HepG2 (cell line): ENCODE results near the gene CASKIN2. TPM values are rescaled to one million over a fixed set of nuclear protein-coding genes. Genes with fewer than 3 reads are reported as not detected.

Source experiments
- ATAC-seq: fragments of 200-7000 bp; cut with Tn5 transposase; 3 replicates; pipeline ENCODE4 v1.9.1; 2020; ENCODE audit warnings: mild to moderate bottlenecking, moderate library complexity
- BruUV-seq: library from RNA; stranded (reverse); fragments of 400-500 nt; replicated peaks from 2 replicates; lab custom pipeline; 2021; lab: Mats Ljungman, UMichigan
- CTCF ChIA-PET: fragments of 300-600 bp; formaldehyde crosslinking; extraction: SDS; loops from one replicate; lab custom pipeline; 2021; ENCODE audit warnings: low total read pairs, inconsistent platforms, low intra/inter-chr PET ratio; lab: Yijun Ruan, JAX
- POLR2A ChIA-PET: fragments of 350-600 bp; sonication (Branson Sonifier 250); formaldehyde crosslinking; loops from one replicate; lab custom pipeline; 2020; ENCODE audit warnings: antibody characterized with exemption, inconsistent platforms; lab: Yijun Ruan, JAX
- DNase-seq: peaks from one replicate; pipeline ENCODE4 v3.0.0-alpha.2; 2015; ENCODE audit warnings: low spot score
- FAIRE-seq: peaks from 3 replicates; lab custom pipeline; 2011; peaks lifted over from hg19 to GRCh38; lab: Jason Lieb, UNC
- H2AFZ ChIP-seq: one replicate; pipeline ENCODE4 v1.6.1; 2011; ENCODE audit warnings: low read length, inconsistent platforms
- H3K27ac ChIP-seq: fragments of 300-600 bp; 3 replicates; pipeline ENCODE4 v1.8.0; 2011; ENCODE audit warnings: mixed run types, mild to moderate bottlenecking, mixed read lengths, low read length, inconsistent platforms; ENCODE audit not compliant: insufficient read depth; ENCODE audit errors: extremely low read length
- H3K27me3 ChIP-seq, 2 experiments: fragments of 200-600 bp in 1 of 2; 2 replicates in 1 of 2; 3 replicates in 1 of 2; pipeline versions ENCODE4 v1.6.0 to v1.8.0; 2011; ENCODE audit warnings: low read length in 2 of 2, mild to moderate bottlenecking in 2 of 2, moderate library complexity in 2 of 2, inconsistent platforms in 1 of 2; ENCODE audit not compliant: insufficient read depth in 2 of 2, control insufficient read depth in 1 of 2
- H3K36me3 ChIP-seq, 2 experiments: fragments of 200-600 bp in 1 of 2; replicated peaks in 1 of 2; 2 replicates in 1 of 2; 3 replicates in 1 of 2; pipeline versions ENCODE4 v1.5.1 to v1.8.0; 2011; ENCODE audit warnings: low read length in 2 of 2, inconsistent platforms in 1 of 2; ENCODE audit not compliant: insufficient read depth in 2 of 2, control insufficient read depth in 1 of 2
- H3K4me1 ChIP-seq: 2 replicates; pipeline ENCODE4 v1.5.1; 2012; ENCODE audit warnings: low read length, inconsistent platforms; ENCODE audit not compliant: insufficient read depth
- H3K4me2 ChIP-seq: 2 replicates; pipeline ENCODE4 v1.6.0; 2011; ENCODE audit warnings: low read depth, low read length, inconsistent platforms
- H3K4me3 ChIP-seq, 3 experiments: fragments of 200-600 bp in 1 of 3; sonication (generic), shearing (Covaris generic) in 1 of 3; replicated peaks in 1 of 3; 2 replicates each; pipeline ENCODE4 v1.5.1; 2011 to 2016; ENCODE audit warnings: low read length in 3 of 3, inconsistent platforms in 2 of 3, low read depth in 2 of 3, mild to moderate bottlenecking in 2 of 3, control low read depth in 1 of 3, mixed read lengths in 1 of 3; ENCODE audit not compliant: insufficient read depth in 1 of 3
- H3K79me2 ChIP-seq: one replicate; pipeline ENCODE4 v1.6.1; 2011; ENCODE audit warnings: low read length, inconsistent platforms; ENCODE audit not compliant: insufficient read depth
- H3K9ac ChIP-seq: 2 replicates; pipeline ENCODE4 v1.6.0; 2011; ENCODE audit warnings: mild to moderate bottlenecking, low read depth, low read length, inconsistent platforms; ENCODE audit not compliant: insufficient read depth
- H3K9me3 ChIP-seq: 2 replicates; pipeline ENCODE4 v1.5.1; 2012; ENCODE audit warnings: mild to moderate bottlenecking, low read length
- H4K20me1 ChIP-seq: 2 replicates; pipeline ENCODE4 v1.6.0; 2011; ENCODE audit warnings: inconsistent platforms, mild to moderate bottlenecking, low read length, moderate library complexity; ENCODE audit not compliant: insufficient read depth
- ARNT ChIP-seq: fragments of 450-650 bp; IDR thresholded peaks from 2 replicates; pipeline ENCODE4 v1.6.1; 2017
- HNRNPK ChIP-seq: fragments of 200-400 bp; formaldehyde crosslinking; IDR thresholded peaks from 2 replicates; pipeline ENCODE4 v1.6.1; 2018; ENCODE audit warnings: low read length, low read depth, moderate library complexity, mild to moderate bottlenecking; ENCODE audit not compliant: poor library complexity, severe bottlenecking
- ISL2 ChIP-seq: sonication (generic); formaldehyde crosslinking; IDR thresholded peaks from 2 replicates; pipeline ENCODE4 v1.5.0; 2020; ENCODE audit warnings: missing genetic modification reagents
- KDM2A ChIP-seq: sonication (generic); formaldehyde crosslinking; IDR thresholded peaks from 2 replicates; pipeline ENCODE4 v1.4.0; 2020; ENCODE audit warnings: low read depth, missing genetic modification reagents, borderline replicate concordance
- MIER3 ChIP-seq: IDR thresholded peaks from 2 replicates; pipeline ENCODE4 v1.6.1; 2016; ENCODE audit warnings: missing compliant biosample characterization, borderline replicate concordance
- MXD1 ChIP-seq: sonication (generic); formaldehyde crosslinking; IDR thresholded peaks from 2 replicates; pipeline ENCODE4 v1.4.0; 2020; ENCODE audit warnings: mild to moderate bottlenecking, missing genetic modification reagents
- REST ChIP-seq, 2 experiments: IDR thresholded peaks; 2 replicates each; pipeline ENCODE4 v1.6.1; 2011 to 2012; ENCODE audit warnings: low read length in 2 of 2, borderline replicate concordance in 1 of 2, low read depth in 1 of 2, mild to moderate bottlenecking in 1 of 2, moderate library complexity in 1 of 2
- TCF7 ChIP-seq: sonication (generic); IDR thresholded peaks from 2 replicates; pipeline ENCODE4 v1.6.1; 2016; ENCODE audit warnings: antibody characterized with exemption, low read depth
- THRA ChIP-seq: sonication (generic); formaldehyde crosslinking; IDR thresholded peaks from 2 replicates; pipeline ENCODE4 v1.4.0; 2020; ENCODE audit warnings: missing genetic modification reagents, borderline replicate concordance
- ZNF124 ChIP-seq: sonication (generic); formaldehyde crosslinking; IDR thresholded peaks from 2 replicates; pipeline ENCODE4 v1.4.0; 2020; ENCODE audit warnings: missing genetic modification reagents
- ZNF557 ChIP-seq: sonication (generic); formaldehyde crosslinking; IDR thresholded peaks from 2 replicates; pipeline ENCODE4 v1.4.0; 2020; ENCODE audit warnings: missing genetic modification reagents
- ZNF574 ChIP-seq: sonication (generic); formaldehyde crosslinking; IDR thresholded peaks from 2 replicates; pipeline ENCODE4 v1.4.0; 2020; ENCODE audit warnings: missing genetic modification reagents
- ZNF75D ChIP-seq: sonication (generic); formaldehyde crosslinking; IDR thresholded peaks from 2 replicates; pipeline ENCODE4 v1.8.1; 2023; ENCODE audit warnings: missing genetic modification reagents, mild to moderate bottlenecking, borderline replicate concordance
- ZSCAN30 ChIP-seq: sonication (generic); formaldehyde crosslinking; IDR thresholded peaks from 2 replicates; pipeline ENCODE4 v1.5.0; 2020; ENCODE audit warnings: mild to moderate bottlenecking, missing genetic modification reagents
- WGBS: methylation state at CpG from one replicate; pipeline ENCODE4 v1.1.6; 2017; ENCODE audit warnings: low lambda C conversion rate; 5-methylcytosine and 5-hydroxymethylcytosine counted together
- in situ Hi-C: cut with HindIII; loops from 2 replicates; pipeline ENCODE4 v1.10.0; 2017; ENCODE audit warnings: low pct_unique_long_range_greater_than_20kb; ENCODE audit not compliant: extremely low pct_ligation_motif_present
- intact Hi-C: fragments of 100-400 bp; cut with micrococcal nuclease; formaldehyde crosslinking; loops from one replicate; pipeline ENCODE4 v1.10.0; 2022; ENCODE audit not compliant: unreplicated experiment
- polyA plus RNA-seq, 8 experiments: library from polyadenylated mRNA; depleted of rRNA in 3 of 8; stranded (reverse) in 7 of 8; unstranded in 1 of 8; fragments of >200 nt; fragmentation: Illumina TruSeq in 4 of 8; extraction: Trizol in 4 of 8; gene quantifications; 2 replicates each; pipeline versions ENCODE4 v1.2.1 to v1.2.3, GENCODE V29; 2011 to 2016; ENCODE audit warnings: low read depth in 4 of 8, missing spikeins in 1 of 8, mixed read lengths in 1 of 8; ENCODE audit not compliant: insufficient read depth in 1 of 8
- total RNA-seq, 5 experiments: library from RNA; depleted of rRNA; stranded (reverse); fragments of >200 nt; fragmentation: Illumina TruSeq; extraction: Trizol; gene quantifications; 2 replicates each; pipeline ENCODE4 v1.2.3, GENCODE V29; 2016; ENCODE audit warnings: low read depth in 1 of 5

CASKIN2 gene
- total and polyA plus RNA-seq, 2 of the 13 experiments (the other 11 are each of a cell fraction or from before 2014, with no cell fraction given): 5.2 to 7.8 TPM

GRCh38 chr17:75549246-75550138 lies 34.2 kb upstream of the CASKIN2 start:
- H3K9ac ChIP-seq: peak overlapping the region; percentile 75
- in situ Hi-C loops (no loop called here), intact Hi-C loops (loop anchor here (1.0 kb wide), 1 partner anchor 8 kb away; no protein-coding TSS in a partner anchor)
- H3K4me3 ChIP-seq: peak overlapping the region; percentile 43 to 72 (median 55); a peak in 5 of 6 replicates
- FAIRE-seq (peak; percentile 63), DNase-seq (peak; percentile 89), ATAC-seq (peak; percentile 88)
- peak overlapping the region; percentile 66 for H3K27ac ChIP-seq
- no peak overlapping the region for H2AFZ ChIP-seq
- no peaks in the 10 kb centered on the region for H3K27me3 ChIP-seq
- no peaks in the 10 kb centered on the region for H3K79me2 ChIP-seq
- H3K4me2 ChIP-seq: peak overlapping the region; percentile 96
- CTCF ChIA-PET: no interaction called here
- H4K20me1 ChIP-seq: no peaks in the 10 kb centered on the region
- POLR2A ChIA-PET: interaction anchor here (0.7 to 2.7 kb wide), 13 partner anchors 9 to 231 kb away, joined by 3 to 28 read pairs (median 5); partner anchors contain the start of genes LLGL2, TMEM94 and TSEN54
- 21% methylated on average over 17 of the region's 22 CpGs for WGBS
- peaks cover 4 to 14% of the 10 kb centered on the region in 2 experiments; a peak in 3 of 5 replicates for H3K36me3 ChIP-seq
- peaks cover 59% of the 10 kb centered on the region for H3K4me1 ChIP-seq
- TSS peak; percentile 42 for BruUV-seq
- no peaks in the 10 kb centered on the region for H3K9me3 ChIP-seq
- TF ChIP-seq ZNF557: no peak
- no peak for TF ChIP-seq ARNT
- TF ChIP-seq MIER3 (CRISPR knock-in tag): peak; percentile 35; the same call in 1 of the 2 replicates
- TF ChIP-seq ZNF574 (CRISPR knock-in tag): peak; percentile 36; the same call in 1 of the 2 replicates
- 0 out of 2 replicates have a peak, but pooled peaks have one; percentile 51 for TF ChIP-seq ZSCAN30
- TF ChIP-seq KDM2A (CRISPR knock-in tag): peak; percentile 74; the same call in 1 of the 2 replicates
- no peak for TF ChIP-seq ZNF124 (CRISPR knock-in tag)
- TF ChIP-seq HNRNPK: no peak
- TF ChIP-seq TCF7: no peak
- peak; percentile 63 for TF ChIP-seq ISL2 (CRISPR knock-in tag)
- TF ChIP-seq REST (IDR thresholded peaks at IDR 0.05; ENCODE audit: borderline replicate concordance in 1 of 2, low read depth in 1 of 2, low read length in 2 of 2): peak in 1 of 2 experiments; percentile 29; a peak in 1 of 4 replicates
- TF ChIP-seq THRA (CRISPR knock-in tag): peak; percentile 30
- TF ChIP-seq ZNF75D (CRISPR knock-in tag): no peak
- peak; percentile 87; the same call in 1 of the 2 replicates for TF ChIP-seq MXD1 (CRISPR knock-in tag)
